OCI-LY3 (cell line): Measurements from ENCODE around the gene CLDN22.

Experiments
- CTCF ChIP-seq: fragments of 200-600, 300-600 bp; sonication (generic); IDR thresholded peaks from 2 replicates; pipeline ENCODE4 v1.5.1; 2014; ENCODE audit warnings: antibody characterized with exemption, low read length, low read depth
- EZH2phosphoT487 ChIP-seq: fragments of 200-600 bp; shearing (Covaris generic); IDR thresholded peaks from 2 replicates; pipeline ENCODE4 v1.6.1; 2018; ENCODE audit warnings: antibody characterized with exemption, mixed run types, low read depth

- no peak for TF ChIP-seq CTCF
- no peak for TF ChIP-seq EZH2phosphoT487
Measured at GRCh38 chr4:183304538-183304937, 15.5 kb downstream of the CLDN22 start.
